MM.1S (cell line): Measurements from ENCODE around the gene SNX27.

Experiments used
- DNase-seq: peaks from one replicate; pipeline ENCODE4 v3.0.0-alpha.2; 2015
- H2AFZ ChIP-seq: fragments of 300-600 bp; sonication (generic); 2 replicates; pipeline ENCODE4 v1.6.0; 2016; ENCODE audit warnings: antibody characterized with exemption, low read length
- H3F3A ChIP-seq: fragments of 300-600 bp; sonication (generic); 2 replicates; pipeline ENCODE4 v1.6.1; 2016; ENCODE audit warnings: mild to moderate bottlenecking, antibody characterized with exemption, low read length, moderate library complexity, mixed read lengths; ENCODE audit not compliant: insufficient read depth
- H3K27ac ChIP-seq: fragments of 300-600 bp; sonication (generic); 2 replicates; pipeline ENCODE4 v1.5.1; 2016; ENCODE audit warnings: mild to moderate bottlenecking, low read length
- H3K27me3 ChIP-seq: fragments of 300-600 bp; sonication (generic); replicated peaks from 2 replicates; pipeline ENCODE4 v1.6.0; 2016; ENCODE audit warnings: low read length; ENCODE audit not compliant: insufficient read depth
- H3K36me3 ChIP-seq: fragments of 300-600 bp; sonication (generic); replicated peaks from 2 replicates; pipeline ENCODE4 v1.6.1; 2016; ENCODE audit warnings: mild to moderate bottlenecking, low read length, mixed read lengths; ENCODE audit not compliant: insufficient read depth
- H3K4me1 ChIP-seq: fragments of 300-600 bp; sonication (generic); 2 replicates; pipeline ENCODE4 v1.6.1; 2016; ENCODE audit warnings: low read length, mixed read lengths
- H3K4me2 ChIP-seq: fragments of 300-600 bp; sonication (generic); 2 replicates; pipeline ENCODE4 v1.6.0; 2016; ENCODE audit warnings: low read depth, low read length
- H3K4me3 ChIP-seq: fragments of 300-600 bp; sonication (generic); 2 replicates; pipeline ENCODE4 v1.5.1; 2016; ENCODE audit warnings: low read length, mixed read lengths
- H3K79me2 ChIP-seq: fragments of 300-600 bp; sonication (generic); 2 replicates; pipeline ENCODE4 v1.6.1; 2016; ENCODE audit warnings: mixed run types, low read length, mixed read lengths
- H3K9ac ChIP-seq: fragments of 300-600 bp; sonication (generic); 2 replicates; pipeline ENCODE4 v1.6.1; 2016; ENCODE audit warnings: low read length, mixed read lengths
- H3K9me2 ChIP-seq: fragments of 300-600 bp; sonication (generic); replicated peaks from 2 replicates; pipeline ENCODE4 v1.6.1; 2016; ENCODE audit warnings: mild to moderate bottlenecking, low read length, mixed read lengths; ENCODE audit not compliant: insufficient read depth
- H3K9me3 ChIP-seq: fragments of 300-600 bp; sonication (generic); replicated peaks from 2 replicates; pipeline ENCODE4 v1.6.1; 2016; ENCODE audit warnings: mild to moderate bottlenecking, low read length, mixed read lengths; ENCODE audit not compliant: insufficient read depth
- H4K20me1 ChIP-seq: fragments of 300-600 bp; sonication (generic); 2 replicates; pipeline ENCODE4 v1.6.1; 2016; ENCODE audit warnings: mild to moderate bottlenecking, low read length, moderate library complexity, mixed read lengths; ENCODE audit not compliant: insufficient read depth
- EZH2 ChIP-seq: fragments of 300-600 bp; sonication (generic); optimal IDR thresholded peaks from 2 replicates; pipeline ENCODE3; 2017; ENCODE audit warnings: low read depth, mild to moderate bottlenecking, antibody characterized with exemption, low read length, mixed read lengths
- EZH2phosphoT487 ChIP-seq: fragments of 300-600 bp; sonication (generic); IDR thresholded peaks from 2 replicates; pipeline ENCODE4 v1.6.1; 2018; ENCODE audit warnings: antibody characterized with exemption, low read length
- TF ChIP-seq, protein P1 (sequence below): fragments of 300-600 bp; sonication (generic); IDR thresholded peaks from 2 replicates; pipeline ENCODE4 v1.5.1; 2016; ENCODE audit warnings: antibody characterized with exemption, low read length, mixed read lengths

Gene SNX27

DNA sequence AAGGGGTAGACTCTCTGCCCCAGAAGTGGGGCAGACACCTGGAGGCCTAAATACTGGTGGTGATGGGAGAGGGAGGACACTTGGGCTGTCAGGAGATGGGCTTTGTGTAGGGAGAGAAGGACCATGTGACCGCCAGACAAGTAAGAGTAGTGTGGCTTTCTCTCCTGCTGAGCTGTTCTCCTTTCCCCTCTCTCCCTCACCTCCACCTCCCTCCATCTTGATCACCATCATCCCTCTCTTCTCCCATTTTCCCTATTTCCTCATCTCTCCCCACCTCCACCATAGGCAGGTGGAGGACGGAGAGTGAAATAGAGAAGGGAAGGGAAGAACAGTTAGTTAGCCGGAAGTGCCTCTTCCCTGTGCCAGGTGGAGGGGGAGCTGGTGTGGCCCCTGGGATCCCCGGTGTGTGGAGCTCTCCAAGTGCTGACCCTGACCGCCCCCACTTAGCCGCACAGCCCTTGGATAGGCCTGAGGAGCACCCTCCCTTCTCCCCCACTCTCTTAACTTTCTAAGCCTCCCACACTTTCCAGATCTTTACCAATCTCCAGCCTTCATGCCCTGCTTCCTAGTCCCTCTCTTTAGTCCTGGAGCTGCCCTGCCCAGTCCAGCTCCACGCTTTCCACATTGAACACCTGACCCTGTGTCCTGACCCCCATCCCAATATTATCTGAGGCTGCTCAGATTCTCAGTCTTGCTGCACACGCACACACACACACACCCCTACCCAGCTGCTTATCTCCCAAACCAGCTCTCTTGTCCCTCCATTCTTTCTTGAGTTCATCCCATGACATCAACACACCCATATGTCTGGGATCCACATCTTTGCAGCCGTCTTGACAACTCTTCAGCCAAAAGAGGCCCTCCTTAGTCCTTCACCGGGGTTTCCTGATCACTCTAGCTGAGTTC lies 103.2 kb downstream of the SNX27 start:
- Histone ChIP-seq H3K36me3 (no peaks in the 10 kb centered on the region), H3K4me3 (no peak overlapping the region), H3K9ac (no peak overlapping the region), H3K79me2 (no peaks in the 10 kb centered on the region), H3K9me2 (no peaks in the 10 kb centered on the region), H3K4me1 (peaks cover 2% of the 10 kb centered on the region), H3K4me2 (no peak overlapping the region), H3K27me3 (peaks cover 90% of the 10 kb centered on the region), H4K20me1 (no peaks in the 10 kb centered on the region), H2AFZ (no peak overlapping the region), H3F3A (no peaks in the 10 kb centered on the region), H3K27ac (no peak overlapping the region), H3K9me3 (no peaks in the 10 kb centered on the region)
- no peak for DNase-seq
- TF ChIP-seq EZH2phosphoT487 (no peak), EZH2 (no peak)
- TF ChIP-seq, protein P1, sequence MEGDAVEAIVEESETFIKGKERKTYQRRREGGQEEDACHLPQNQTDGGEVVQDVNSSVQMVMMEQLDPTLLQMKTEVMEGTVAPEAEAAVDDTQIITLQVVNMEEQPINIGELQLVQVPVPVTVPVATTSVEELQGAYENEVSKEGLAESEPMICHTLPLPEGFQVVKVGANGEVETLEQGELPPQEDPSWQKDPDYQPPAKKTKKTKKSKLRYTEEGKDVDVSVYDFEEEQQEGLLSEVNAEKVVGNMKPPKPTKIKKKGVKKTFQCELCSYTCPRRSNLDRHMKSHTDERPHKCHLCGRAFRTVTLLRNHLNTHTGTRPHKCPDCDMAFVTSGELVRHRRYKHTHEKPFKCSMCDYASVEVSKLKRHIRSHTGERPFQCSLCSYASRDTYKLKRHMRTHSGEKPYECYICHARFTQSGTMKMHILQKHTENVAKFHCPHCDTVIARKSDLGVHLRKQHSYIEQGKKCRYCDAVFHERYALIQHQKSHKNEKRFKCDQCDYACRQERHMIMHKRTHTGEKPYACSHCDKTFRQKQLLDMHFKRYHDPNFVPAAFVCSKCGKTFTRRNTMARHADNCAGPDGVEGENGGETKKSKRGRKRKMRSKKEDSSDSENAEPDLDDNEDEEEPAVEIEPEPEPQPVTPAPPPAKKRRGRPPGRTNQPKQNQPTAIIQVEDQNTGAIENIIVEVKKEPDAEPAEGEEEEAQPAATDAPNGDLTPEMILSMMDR, result no peak

DNA sequence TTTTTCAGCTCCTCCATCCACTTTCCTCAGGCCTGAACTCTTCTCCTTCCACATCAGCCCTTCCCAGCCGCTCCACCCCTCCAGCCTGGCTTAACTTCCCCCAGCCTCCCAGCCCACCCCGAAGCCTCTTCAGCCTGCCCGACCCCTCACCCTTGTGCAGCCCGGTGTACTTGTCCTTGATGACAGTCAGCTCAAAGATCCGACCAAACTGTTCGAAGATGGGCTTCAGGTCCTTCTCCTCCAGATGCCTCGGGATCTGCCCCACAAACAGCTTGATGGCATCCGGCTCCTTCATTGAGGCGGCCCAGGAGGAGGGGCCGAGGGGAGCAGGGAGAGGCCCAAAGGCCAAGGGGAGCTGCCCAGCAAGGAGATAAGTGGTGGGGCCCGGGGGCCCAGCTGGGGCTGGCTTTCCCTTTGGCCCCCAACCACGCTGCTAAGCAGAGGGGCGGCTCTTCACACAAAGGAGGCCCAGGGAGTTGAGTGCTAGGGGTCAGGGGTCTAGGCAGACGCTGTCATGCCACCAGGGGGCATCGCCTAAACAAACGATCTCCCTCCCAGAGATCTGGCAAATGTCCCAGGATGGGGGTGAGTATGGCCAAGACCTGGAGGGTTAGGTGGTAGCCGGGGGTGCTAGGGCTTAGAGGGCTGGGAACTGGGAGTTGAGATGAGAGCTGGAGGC lies 104.0 kb downstream of the SNX27 start:
- peaks cover 7% of the 10 kb centered on the region for H3F3A ChIP-seq
- no peaks in the 10 kb centered on the region for H3K79me2 ChIP-seq
- no peaks in the 10 kb centered on the region for H3K36me3 ChIP-seq
- H4K20me1 ChIP-seq, result no peaks in the 10 kb centered on the region
- DNase-seq, result no peak
- H3K9ac ChIP-seq, result no peak overlapping the region
- H2AFZ ChIP-seq, result no peak overlapping the region
- no peak for TF ChIP-seq EZH2phosphoT487
- TF ChIP-seq, protein P1, result peak; percentile 29
- no peak for TF ChIP-seq EZH2
- H3K9me2 ChIP-seq, result no peaks in the 10 kb centered on the region
- no peak overlapping the region for H3K27ac ChIP-seq
- peaks cover 7% of the 10 kb centered on the region for H3K4me1 ChIP-seq
- no peak overlapping the region for H3K4me2 ChIP-seq
- peaks cover 84% of the 10 kb centered on the region for H3K27me3 ChIP-seq
- H3K4me3 ChIP-seq, result no peak overlapping the region
- H3K9me3 ChIP-seq, result no peaks in the 10 kb centered on the region

- Histone ChIP-seq H3K9ac (no peak overlapping the region), H2AFZ (no peak overlapping the region), H3K4me2 (peak overlapping the region; percentile 31; the same call in 1 of the 2 replicates), H3K27ac (no peak overlapping the region), H3K27me3 (peaks cover 79% of the 10 kb centered on the region), H3K36me3 (no peaks in the 10 kb centered on the region), H3K4me1 (peaks cover 7% of the 10 kb centered on the region), H3K9me3 (no peaks in the 10 kb centered on the region), H3K4me3 (no peak overlapping the region), H4K20me1 (no peaks in the 10 kb centered on the region), H3K9me2 (no peaks in the 10 kb centered on the region), H3K79me2 (no peaks in the 10 kb centered on the region), H3F3A (peaks cover 10% of the 10 kb centered on the region)
- TF ChIP-seq, protein P1, result no peak; the same call in 1 of the 2 replicates
- TF ChIP-seq EZH2 (no peak), EZH2phosphoT487 (no peak)
- DNase-seq, result no peak
Observed at GRCh38 chr1:151716405-151716762, 104.5 kb downstream of the SNX27 start.
